Endodermal cell (in vitro differentiated cells): ENCODE results near the gene JUP. TPM values are rescaled to one million over a fixed set of nuclear protein-coding genes. Genes with fewer than 3 reads are reported as not detected.

ENCODE experiments used
- DNase-seq: peaks from one replicate; pipeline ENCODE4 v3.0.0-alpha.2; 2017
- H3K27ac ChIP-seq: 2 replicates; pipeline ENCODE4 v1.5.1; 2013; ENCODE audit warnings: mild to moderate bottlenecking, low read depth, low read length, moderate library complexity
- H3K27me3 ChIP-seq: 2 replicates; pipeline ENCODE4 v1.6.1; 2013; ENCODE audit warnings: mild to moderate bottlenecking, low read length, moderate library complexity; ENCODE audit not compliant: insufficient read depth, control insufficient read depth, poor library complexity, severe bottlenecking
- H3K36me3 ChIP-seq: 2 replicates; pipeline ENCODE4 v1.7.0; 2013; ENCODE audit warnings: mild to moderate bottlenecking, low read length, moderate library complexity; ENCODE audit not compliant: control insufficient read depth, insufficient read depth
- H3K4me1 ChIP-seq: one replicate; pipeline ENCODE4 v1.7.0; 2013; ENCODE audit warnings: low read length; ENCODE audit not compliant: control insufficient read depth, insufficient read depth
- H3K4me3 ChIP-seq: 2 replicates; pipeline ENCODE4 v1.5.1; 2013; ENCODE audit warnings: mild to moderate bottlenecking, low read length, moderate library complexity
- H3K9ac ChIP-seq: 2 replicates; pipeline ENCODE4 v1.6.1; 2013; ENCODE audit warnings: mild to moderate bottlenecking, low read length, moderate library complexity; ENCODE audit not compliant: poor library complexity, severe bottlenecking; ENCODE audit errors: extremely low read depth
- H3K9me3 ChIP-seq: 2 replicates; pipeline ENCODE4 v1.6.1; 2013; ENCODE audit warnings: mild to moderate bottlenecking, low read length, moderate library complexity; ENCODE audit not compliant: control insufficient read depth
- H3K27ac Mint-ChIP-seq: 2 replicates; pipeline ENCODE4 v1.8.0; 2020; ENCODE audit warnings: mixed read lengths
- H3K27me3 Mint-ChIP-seq: 2 replicates; pipeline ENCODE4 v1.8.0; 2021; ENCODE audit warnings: mild to moderate bottlenecking, mixed read lengths; ENCODE audit not compliant: insufficient read depth
- H3K36me3 Mint-ChIP-seq: 2 replicates; pipeline ENCODE4 v1.8.0; 2020; ENCODE audit warnings: low read depth, mixed read lengths
- H3K4me1 Mint-ChIP-seq: 2 replicates; pipeline ENCODE4 v1.8.0; 2020; ENCODE audit warnings: mixed read lengths
- H3K4me3 Mint-ChIP-seq: 2 replicates; pipeline ENCODE4 v1.8.0; 2020; ENCODE audit warnings: mild to moderate bottlenecking, moderate library complexity, mixed read lengths
- H3K9me3 Mint-ChIP-seq: 2 replicates; pipeline ENCODE4 v1.8.0; 2020; ENCODE audit warnings: mild to moderate bottlenecking, mixed read lengths
- WGBS, 2 experiments: methylation state at CpG; one replicate each; pipeline versions ENCODE4 v1.1.5 to v1.1.7; 2013; ENCODE audit warnings: missing lambda C conversion rate in 2 of 2, mixed read lengths in 1 of 2; ENCODE audit not compliant: insufficient coverage in 1 of 2, insufficient read length in 1 of 2; 5-methylcytosine and 5-hydroxymethylcytosine counted together
- total RNA-seq, 2 donors: library from RNA; stranded (reverse); fragmentation: NEBNext Ultra II Directional in 1 of 2; extraction: Animal tissue kit (Norgen Biotek cat#: 25700) in 1 of 2; gene quantifications; 2 replicates in 1 of 2; 3 replicates in 1 of 2; pipeline ENCODE4 v1.2.1, GENCODE V29; 2021
- TF ChIP-seq, protein P1 (sequence below): fragments of 200-600 bp; sonication (generic); conservative IDR thresholded peaks from 2 replicates; pipeline ENCODE4 v1.5.0; 2021; ENCODE audit warnings: antibody characterized with exemption, mild to moderate bottlenecking

The JUP gene
- total RNA-seq, 2 donors from 2014 or later = 112 to 167 TPM

DNA sequence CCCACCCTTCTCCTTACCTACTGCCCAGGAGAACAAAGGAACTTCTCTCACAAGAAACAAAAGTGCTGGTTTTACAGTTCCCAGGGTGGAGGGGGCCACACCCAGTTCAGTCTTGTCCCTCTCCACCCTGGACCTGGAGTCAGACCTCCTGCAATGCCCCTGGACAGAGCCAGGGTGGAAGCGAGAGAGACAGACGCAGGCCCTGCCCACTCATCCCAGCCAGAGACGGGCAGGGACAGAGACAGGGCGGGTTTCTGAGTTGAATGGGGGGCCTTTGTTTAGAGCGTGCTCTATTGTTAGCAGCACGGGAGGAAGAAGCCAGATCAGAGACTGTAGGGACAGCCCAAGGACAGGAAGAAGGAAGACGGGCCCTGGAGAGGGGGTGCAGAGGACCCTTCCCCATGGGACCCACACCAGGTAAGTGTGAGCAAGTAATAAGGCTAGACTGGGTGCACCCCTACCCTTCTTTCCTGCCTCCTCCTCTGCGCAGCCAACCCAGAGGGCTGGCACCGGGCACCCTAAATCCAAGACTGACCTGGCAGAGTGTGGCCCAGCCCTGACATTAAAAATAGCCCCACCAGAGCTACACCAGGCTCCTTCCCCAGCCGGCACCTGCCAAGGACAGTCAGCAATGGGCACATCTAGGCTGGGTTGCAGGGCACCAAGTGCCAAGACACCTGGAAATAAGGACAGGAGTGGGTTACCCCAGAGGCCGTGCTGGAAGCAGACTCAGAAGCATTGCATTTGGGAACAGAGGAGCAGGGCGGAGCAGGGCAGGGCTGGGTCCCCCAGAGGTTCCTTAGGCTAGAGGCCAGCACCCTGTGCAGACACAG lies 10.9 kb downstream of the JUP start:
- Histone ChIP-seq H3K4me1 (peaks cover 11% of the 10 kb centered on the region), H3K9me3 (no peaks in the 10 kb centered on the region), H3K27me3 (no peaks in the 10 kb centered on the region), H3K9ac (no peak overlapping the region), H3K4me3 (no peak overlapping the region), H3K36me3 (peaks cover 54% of the 10 kb centered on the region), H3K27ac (peak overlapping the region; percentile 69)
- Mint-ChIP-seq H3K4me1 (peaks cover 26% of the 10 kb centered on the region), H3K9me3 (no peaks in the 10 kb centered on the region), H3K27me3 (no peaks in the 10 kb centered on the region), H3K27ac (peak overlapping the region; percentile 68), H3K4me3 (no peak overlapping the region), H3K36me3 (peaks cover 44% of the 10 kb centered on the region)
- WGBS, 2 experiments = 82 to 85% methylated on average over 4 to 12 of the region's 12 CpGs
- TF ChIP-seq, protein P1, sequence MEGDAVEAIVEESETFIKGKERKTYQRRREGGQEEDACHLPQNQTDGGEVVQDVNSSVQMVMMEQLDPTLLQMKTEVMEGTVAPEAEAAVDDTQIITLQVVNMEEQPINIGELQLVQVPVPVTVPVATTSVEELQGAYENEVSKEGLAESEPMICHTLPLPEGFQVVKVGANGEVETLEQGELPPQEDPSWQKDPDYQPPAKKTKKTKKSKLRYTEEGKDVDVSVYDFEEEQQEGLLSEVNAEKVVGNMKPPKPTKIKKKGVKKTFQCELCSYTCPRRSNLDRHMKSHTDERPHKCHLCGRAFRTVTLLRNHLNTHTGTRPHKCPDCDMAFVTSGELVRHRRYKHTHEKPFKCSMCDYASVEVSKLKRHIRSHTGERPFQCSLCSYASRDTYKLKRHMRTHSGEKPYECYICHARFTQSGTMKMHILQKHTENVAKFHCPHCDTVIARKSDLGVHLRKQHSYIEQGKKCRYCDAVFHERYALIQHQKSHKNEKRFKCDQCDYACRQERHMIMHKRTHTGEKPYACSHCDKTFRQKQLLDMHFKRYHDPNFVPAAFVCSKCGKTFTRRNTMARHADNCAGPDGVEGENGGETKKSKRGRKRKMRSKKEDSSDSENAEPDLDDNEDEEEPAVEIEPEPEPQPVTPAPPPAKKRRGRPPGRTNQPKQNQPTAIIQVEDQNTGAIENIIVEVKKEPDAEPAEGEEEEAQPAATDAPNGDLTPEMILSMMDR = no peak
- no peak for DNase-seq

DNA sequence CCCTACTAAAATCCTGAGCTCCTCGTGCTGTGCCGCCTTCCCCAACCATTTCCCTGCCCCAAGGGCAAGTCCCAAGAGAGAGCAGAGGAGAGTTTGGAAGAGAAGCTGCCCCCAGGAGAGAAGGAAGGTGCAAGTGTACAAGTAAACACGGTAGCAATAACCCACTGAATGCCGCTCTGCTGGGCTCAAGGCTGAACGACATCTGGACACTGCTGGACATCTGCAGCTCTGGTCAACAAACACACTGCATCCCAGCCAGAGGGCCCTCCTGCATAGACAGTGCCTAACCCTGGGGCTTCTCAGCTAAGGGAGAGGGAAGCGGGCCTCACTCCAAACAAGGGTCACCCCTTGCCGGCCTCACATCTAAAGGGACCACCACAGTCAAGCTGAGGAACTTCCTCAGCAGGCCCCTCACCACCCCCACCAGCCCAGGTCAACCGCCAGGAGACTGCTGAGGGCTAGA lies 12.7 kb downstream of the JUP start:
- Histone ChIP-seq H3K4me3 (no peak overlapping the region), H3K4me1 (peaks cover 11% of the 10 kb centered on the region), H3K36me3 (peaks cover 72% of the 10 kb centered on the region), H3K27ac (peak overlapping the region; percentile 44), H3K9ac (no peak overlapping the region), H3K27me3 (no peaks in the 10 kb centered on the region), H3K9me3 (no peaks in the 10 kb centered on the region)
- Mint-ChIP-seq H3K4me3 (no peak overlapping the region), H3K4me1 (peaks cover 26% of the 10 kb centered on the region), H3K36me3 (peaks cover 59% of the 10 kb centered on the region), H3K27ac (peak overlapping the region; percentile 70), H3K9me3 (no peaks in the 10 kb centered on the region), H3K27me3 (no peaks in the 10 kb centered on the region)
- TF ChIP-seq, protein P1 = no peak
- DNase-seq = no peak
- 70 to 74% methylated on average over 3 to 7 of the region's 8 CpGs for WGBS, 2 experiments

DNA sequence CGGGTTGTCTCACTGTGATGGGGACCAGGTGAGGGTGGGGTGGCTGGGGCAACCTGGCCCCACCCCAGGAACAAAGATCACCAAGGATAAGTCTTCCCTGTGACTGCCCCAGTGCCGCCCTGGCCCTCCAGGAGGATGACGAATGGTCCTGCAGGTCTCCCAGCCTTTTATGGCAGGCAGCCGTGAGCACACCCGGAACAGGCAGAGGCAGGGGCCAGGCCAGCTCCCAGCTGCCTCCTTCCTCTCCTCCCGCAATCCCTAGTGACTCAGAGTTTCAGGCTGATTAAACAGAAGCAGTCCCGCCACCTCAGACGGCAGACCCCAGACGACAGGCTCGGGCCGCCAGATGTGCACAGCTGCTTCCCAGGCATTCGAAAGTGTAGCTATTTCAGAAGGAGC lies 13.3 kb downstream of the JUP start:
- no peaks in the 10 kb centered on the region for H3K9me3 Mint-ChIP-seq
- TF ChIP-seq, protein P1 = no peak
- Histone ChIP-seq H3K27me3 (no peaks in the 10 kb centered on the region), H3K9ac (no peak overlapping the region), H3K36me3 (peaks cover 77% of the 10 kb centered on the region), H3K4me3 (no peak overlapping the region), H3K27ac (peak overlapping the region; percentile 4), H3K9me3 (no peaks in the 10 kb centered on the region), H3K4me1 (peaks cover 11% of the 10 kb centered on the region)
- peak; percentile 81 for DNase-seq
- H3K27ac Mint-ChIP-seq = peak overlapping the region; percentile 70
- WGBS, 2 experiments = 78 to 84% methylated on average over 4 to 12 of the region's 12 CpGs
- peaks cover 65% of the 10 kb centered on the region for H3K36me3 Mint-ChIP-seq
- no peaks in the 10 kb centered on the region for H3K27me3 Mint-ChIP-seq
- peaks cover 26% of the 10 kb centered on the region for H3K4me1 Mint-ChIP-seq
- H3K4me3 Mint-ChIP-seq = no peak overlapping the region
